T follicular helper cell (primary cell): Measurements from ENCODE around the gene SLC2A1.
A peak's percentile ranks its signal among the peaks of the same experiment; 100 is the strongest.
"Not testable (repeated sequence)": the region's sequence is repeated elsewhere in the genome, so short reads cannot be mapped to it uniquely, and the experiment has no call there.

Experiments used
- DNase-seq: peaks from one replicate; pipeline ENCODE4 v3.0.0-alpha.2; 2020; ENCODE audit warnings: low read depth

SLC2A1 gene

DNA sequence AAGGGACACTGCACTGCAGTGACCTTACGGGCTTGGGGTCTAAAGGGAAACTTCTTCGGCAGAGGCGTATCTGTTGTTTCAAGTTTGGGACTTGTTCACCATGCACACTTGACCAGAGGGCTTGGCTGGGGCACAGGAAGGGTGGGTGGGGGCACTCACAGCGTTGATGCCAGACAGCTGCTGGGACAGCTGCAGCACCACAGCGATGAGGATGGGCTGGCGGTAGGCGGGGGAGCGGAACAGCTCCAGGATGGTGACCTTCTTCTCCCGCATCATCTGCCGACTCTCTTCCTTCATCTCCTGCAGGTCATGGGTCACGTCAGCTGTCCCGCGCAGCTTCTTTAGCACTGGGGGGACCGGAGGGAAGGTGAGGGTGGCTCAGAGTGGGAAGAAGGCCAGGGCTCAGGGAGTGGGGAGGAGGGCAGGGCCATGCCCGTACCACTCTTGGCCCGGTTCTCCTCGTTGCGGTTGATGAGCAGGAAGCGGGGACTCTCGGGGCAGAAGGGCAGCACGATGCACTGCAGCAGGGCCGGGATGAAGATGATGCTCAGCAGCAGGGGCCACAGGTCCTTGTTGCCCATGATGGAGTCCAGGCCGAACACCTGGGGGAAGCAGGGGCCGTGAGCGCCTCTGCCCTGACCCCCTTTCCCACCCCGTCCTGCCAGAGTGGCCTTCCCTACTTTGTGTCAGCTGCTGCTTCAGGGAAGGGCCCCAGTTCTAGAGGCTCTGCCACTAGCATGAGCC lies 29.1 kb downstream of the SLC2A1 start:
- DNase-seq: no peak

DNA sequence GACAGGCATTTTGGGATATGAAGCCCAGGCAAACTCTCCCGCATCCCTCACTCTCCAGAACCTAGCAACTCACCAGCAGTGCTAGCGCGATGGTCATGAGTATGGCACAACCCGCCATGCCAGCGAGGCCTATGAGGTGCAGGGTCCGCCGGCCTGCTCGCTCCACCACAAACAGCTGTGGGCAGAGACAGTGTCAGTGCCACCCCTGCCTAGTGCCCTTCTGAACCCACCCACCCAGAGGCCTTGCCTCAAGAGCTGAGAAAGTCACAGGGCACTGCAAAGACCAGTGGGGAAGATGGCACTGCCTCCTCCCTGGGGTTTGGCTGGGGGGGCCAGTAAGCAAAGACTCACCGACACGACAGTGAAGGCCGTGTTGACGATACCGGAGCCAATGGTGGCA lies 29.8 kb downstream of the SLC2A1 start:
- no peak for DNase-seq

DNA sequence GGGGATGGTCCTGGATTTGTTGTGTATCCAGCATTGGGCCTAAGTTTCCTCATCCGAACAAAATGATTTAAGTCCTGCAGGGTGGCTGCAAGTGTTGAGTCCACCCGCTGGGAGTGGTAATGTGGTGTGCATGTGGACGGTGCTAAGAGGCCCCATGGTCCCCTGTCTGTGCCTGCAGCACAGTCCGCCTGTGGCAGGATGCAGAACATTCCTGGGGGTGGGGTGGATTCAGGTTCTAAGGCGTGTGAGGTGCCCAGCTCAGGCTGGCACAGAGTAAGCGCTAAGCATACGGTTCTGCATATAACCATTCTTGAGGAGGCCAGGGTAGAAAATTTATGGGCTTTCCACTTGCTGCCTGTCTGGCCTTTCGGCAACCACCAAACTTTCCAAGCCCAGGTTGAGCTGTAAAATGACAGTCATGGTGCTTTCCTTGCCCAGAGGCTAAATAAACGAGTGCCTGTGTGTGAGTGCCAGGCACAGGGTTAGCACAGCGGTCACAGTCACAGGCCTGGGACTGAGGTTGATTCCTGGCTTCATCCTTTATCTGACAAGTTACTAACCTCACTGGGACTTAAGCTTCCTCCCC lies 30.7 kb downstream of the SLC2A1 start:
- no peak for DNase-seq

DNA sequence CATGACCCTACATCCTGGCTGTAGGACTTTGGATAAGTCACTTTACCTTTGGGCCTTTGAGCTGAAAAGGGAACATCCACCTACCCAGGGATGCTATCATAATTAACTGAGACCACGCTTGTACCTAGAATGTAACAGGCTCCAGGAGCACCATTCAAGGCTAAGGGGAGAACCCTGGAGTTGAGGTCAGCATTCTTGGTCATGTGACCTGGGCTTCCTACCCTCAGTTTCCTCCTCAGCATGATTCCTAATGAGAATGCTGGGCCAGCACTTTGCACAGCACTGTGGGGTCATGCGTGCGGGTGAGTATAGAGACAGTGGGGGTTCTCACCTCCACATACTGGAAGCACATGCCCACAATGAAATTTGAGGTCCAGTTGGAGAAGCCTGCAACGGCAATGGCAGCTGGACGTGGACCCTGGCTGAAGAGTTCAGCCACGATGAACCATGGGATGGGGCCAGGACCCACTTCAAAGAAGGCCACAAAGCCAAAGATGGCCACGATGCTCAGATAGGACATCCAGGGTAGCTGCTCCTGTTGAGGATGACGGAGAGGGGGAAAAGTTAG lies 31.3 kb downstream of the SLC2A1 start:
- no peak for DNase-seq

DNA sequence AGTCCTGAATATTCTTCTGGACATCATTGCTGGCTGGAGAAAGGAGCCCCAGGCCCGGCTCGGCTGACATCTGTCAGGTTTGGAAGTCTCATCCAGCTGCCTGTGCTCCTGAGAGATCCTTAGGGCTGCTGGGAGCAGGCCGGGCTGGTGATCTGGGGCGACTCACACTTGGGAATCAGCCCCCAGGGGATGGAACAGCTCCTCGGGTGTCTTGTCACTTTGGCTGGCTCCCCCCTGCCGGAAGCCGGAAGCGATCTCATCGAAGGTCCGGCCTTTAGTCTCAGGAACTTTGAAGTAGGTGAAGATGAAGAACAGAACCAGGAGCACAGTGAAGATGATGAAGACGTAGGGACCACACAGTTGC lies 31.8 kb downstream of the SLC2A1 start:
- DNase-seq: no peak

DNA sequence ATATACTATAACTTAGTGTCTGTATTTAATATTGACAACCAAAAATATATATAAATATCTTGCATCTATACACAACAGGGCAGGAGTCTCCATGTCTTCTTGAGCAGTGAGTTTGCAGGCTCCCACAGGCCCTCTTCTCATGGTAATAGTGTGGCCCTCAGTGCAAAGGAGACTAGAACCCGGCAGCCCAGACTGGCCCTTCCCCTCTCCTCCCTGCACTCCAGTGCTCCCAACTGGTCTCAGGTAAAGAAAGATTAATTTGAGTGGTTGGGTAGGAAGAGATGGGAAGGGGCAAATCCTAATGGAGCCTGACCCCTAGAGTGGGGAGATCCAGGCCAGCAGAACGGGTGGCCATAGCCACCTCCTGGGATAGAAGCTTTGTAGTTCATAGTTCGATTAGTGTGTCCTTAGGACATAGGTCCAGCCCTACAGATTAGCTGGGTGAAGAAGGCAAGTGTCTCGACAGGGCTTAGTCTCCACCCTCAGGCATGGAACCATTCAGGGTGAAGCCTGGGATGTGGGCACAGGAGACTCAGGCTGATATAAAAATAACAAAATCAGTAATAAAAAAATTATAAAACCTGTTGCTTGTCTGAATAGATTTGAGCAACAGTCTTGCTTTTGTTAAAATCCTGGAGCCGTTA lies 32.3 kb downstream of the SLC2A1 start:
- DNase-seq: no peak

DNA sequence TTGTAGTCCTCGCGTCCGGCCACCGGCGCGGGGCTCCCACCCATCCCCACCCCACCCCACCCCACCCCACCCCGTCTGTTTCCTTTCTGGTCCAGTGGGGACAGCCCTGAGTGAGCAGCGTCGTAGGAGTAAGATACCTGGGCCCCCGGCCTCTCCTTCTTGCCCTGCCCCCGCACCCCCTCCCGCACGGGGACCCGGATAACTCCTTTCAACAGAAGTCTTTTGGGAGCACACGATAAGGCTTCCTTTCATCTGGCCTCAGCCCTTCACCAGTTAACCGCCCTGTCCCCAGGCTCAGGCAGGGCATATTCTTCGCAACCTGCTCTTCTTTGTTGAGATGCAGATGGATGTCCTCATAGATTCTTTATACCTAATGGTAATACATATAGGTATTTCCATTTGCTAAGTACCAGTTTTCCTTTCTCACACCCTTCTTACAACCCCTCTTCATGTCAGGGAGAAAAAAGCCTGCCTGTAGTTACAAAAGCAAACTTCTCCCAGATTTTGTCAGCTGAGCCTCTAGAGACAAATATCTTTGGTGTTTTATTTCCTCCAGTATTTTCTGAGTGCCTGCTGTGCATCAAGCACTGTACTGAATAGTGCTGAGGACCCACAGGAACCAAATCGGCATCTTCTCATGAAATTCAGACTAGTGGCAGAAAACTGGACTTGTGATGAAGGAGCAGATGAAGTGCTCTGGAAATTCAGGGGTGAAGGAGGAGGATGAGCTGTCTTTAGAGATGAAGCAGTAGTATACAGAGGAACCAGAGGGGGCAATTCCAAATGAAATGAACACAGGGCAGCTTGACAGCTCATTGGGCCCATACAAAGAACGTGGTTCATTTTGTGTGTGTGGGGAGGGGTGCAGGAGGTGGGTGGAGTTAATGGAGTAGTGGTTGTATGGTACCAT lies 33.6 kb downstream of the SLC2A1 start:
- no peak for DNase-seq

DNA sequence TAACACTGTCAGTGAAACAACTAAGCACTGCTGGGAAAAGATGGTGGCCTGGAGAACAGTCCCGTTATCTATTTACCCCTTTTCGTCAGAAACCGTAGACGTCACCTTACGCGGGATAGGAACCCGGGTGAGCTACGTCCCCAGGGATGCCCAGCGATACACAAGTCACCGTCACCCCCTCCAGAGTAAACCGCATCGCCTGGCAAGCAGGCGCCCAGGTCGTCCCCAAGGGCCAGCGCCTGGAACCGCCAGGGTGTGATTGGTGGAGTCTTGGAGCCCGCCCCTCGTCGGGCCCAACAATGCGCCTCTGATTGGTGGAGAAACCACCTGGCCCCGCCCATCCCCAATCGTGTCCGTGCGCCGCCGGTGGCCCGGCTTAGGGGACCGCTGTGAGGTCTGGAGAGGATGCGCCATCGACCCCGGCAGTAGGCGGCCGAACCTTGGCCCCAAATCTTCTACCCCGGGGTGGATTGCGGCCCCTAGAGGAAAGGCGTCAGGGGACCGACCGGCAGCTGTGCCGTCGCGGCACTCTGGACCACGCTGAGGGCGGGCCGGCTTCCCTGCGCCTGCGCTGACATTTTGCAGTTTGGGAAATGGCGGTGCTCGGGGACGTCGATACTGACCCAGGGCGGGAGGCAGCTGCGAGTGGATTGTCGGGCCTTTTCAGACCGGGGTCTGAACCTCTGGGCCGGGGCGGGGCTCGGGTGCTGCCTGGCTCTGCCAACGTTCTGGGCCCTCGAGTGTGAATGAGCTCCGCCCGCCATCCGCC lies 34.4 kb downstream of the SLC2A1 start:
- DNase-seq: peak; percentile 85

DNA sequence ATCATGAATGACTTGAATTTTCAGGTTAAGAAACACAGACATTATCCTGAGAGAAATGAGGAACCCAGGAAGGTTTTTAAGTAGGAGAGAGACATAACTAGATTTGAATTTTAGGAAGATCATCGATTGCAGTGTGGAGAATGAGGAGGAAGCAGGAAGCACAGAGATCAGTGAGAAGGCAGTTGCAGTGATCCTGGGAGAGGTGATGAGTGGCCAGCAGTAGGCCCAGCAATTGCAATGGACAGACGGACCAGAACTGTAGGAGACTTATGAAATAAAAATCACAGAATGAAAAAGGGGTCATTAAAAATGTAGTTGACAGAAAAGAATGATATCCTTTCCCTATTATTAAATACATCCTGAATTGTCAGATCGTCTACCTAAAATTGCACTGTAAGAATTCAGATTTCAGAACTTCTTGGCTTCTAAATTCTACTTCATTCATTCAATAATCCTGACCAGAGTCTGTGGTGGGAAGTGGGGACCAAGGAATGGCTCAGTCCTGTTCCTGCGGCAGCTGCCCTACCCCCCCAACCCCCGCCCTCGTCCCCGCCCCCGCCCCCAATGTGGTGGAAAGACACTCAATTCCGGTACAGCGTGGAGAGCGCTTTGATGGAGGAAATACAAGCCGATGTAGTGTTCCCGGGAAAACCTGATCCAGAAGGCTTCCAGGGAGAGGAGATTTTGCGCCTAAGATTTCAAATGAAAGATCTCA lies 35.1 kb downstream of the SLC2A1 start:
- no peak for DNase-seq

DNA sequence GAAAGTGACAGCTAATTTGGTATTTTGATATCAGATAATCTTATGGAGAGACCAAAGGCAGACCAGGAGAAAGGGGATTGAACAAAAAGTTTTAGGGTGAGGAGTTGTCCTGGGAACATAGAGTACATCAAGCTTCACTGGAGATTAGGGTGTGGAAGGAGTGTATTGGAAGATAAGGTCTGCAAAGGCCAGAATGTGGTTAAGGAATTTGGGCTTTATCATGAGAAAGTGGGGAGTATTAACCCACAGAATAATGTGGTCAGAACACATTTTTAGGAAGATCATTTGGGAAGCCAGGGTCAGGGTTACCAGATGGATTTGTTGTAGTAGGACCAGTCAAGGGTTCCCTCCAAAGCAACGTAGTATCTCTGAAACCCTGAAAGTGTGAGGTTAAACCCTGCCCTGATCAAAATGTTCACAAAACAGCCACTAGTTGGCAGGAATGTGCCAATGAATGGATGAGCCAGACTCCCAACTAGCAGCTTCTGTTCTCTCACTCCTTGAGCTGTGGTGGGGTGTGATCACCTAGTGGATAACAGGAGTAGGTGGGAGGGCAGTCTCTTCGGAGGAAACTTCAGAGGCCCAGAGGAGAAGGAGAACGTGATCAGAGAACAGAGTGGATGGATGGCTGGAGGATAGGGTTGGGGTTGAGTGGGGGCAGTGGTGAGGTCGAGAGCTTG lies 35.8 kb downstream of the SLC2A1 start:
- DNase-seq: peak; percentile 36

DNA sequence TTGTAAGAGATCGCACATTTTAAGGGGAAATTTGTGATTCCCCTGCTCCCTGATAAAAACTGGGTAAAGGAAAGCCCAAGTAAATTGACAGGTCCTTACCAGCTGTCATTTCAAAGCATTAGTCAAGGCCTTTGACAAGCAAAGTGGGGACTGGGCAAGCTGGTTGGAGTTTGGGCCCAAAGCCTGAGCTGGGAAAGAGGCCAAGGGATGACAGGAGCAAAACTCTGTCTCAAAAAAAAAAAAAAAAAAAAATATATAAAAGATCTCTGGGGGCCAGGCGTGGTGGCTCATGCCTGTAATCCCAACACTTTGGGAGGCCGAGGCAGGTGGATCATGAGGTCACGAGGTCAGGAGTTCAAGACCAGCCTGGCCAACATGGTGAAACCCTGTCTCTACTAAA lies 36.9 kb downstream of the SLC2A1 start:
- DNase-seq: no peak

DNA sequence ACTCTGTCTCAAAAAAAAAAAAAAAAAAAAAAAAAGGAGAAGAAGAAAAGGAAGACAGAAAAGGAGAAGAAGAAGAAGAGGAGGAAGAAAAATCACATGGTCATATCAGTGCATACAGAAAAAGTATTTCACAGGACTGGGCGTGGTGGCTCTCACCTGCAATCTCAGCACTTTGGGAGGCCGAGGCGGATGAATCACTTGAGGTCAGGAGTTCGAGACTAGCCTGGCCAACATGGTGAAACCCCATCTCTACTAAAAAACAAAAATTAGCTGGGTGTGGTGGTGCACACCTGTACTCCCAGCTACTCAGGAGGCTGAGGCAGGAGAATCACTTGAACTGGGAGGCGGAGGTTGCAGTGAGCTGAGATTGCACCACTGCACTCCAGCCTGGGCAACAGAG lies 39.0 kb downstream of the SLC2A1 start:
- not testable (repeated sequence) for DNase-seq

DNA sequence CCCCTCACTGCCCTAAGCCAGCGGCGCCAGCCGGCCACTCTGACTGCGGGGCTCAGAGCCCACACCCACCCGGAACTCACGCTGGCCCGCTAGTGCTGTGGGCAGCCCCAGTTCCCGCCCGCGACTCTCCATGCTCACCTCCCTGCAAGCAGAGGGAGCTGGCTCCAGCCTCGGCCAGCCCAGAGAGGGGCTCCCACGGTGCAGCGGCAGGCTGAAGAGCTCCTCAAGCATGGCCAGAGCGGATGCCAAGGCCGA lies 41.5 kb downstream of the SLC2A1 start:
- no peak for DNase-seq

DNA sequence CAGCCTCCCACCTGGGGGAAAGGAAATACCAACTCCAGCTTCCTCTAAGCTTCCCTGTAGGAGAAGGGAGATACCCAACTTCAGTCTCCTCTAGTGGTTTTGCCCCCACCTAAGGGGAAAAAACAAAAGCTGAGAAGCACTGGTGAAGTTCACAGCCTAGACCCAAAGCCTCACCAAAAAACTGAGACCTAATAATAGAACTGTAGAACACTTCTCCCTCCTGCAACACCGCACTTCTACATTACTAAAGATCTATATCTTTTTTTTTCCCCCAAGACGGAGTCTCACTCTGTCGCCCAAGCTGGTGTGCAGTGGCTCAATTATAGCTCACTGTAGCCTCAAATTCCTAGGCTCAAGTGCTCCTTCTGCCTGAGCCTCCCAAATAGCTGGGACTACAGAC lies 43.2 kb downstream of the SLC2A1 start:
- no peak for DNase-seq

DNA sequence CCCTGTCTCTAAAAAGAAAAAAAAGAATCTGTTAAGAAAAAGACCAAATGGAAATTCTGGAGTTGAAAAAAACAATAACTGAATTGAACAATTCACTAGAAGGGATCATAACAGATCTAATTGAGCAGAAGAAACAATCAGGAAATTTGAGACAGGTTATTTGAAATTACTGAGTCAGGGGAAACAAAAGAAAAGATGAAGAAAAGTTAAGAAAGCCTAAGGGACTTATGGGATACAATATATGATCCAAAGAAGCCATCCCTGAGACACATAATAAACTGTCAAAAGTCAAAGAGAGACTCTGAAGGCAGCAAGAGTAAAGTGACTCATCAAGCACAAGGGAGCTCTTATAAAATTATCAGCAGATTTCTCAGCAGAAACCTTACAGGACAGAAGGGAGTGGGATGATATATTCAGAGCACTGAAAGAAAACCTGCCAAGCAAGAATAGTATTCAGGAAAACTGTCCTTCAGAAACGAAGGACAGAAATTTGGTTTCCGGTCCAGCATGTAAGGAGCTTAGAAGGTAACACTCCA lies 44.5 kb downstream of the SLC2A1 start:
- no peak for DNase-seq

DNA sequence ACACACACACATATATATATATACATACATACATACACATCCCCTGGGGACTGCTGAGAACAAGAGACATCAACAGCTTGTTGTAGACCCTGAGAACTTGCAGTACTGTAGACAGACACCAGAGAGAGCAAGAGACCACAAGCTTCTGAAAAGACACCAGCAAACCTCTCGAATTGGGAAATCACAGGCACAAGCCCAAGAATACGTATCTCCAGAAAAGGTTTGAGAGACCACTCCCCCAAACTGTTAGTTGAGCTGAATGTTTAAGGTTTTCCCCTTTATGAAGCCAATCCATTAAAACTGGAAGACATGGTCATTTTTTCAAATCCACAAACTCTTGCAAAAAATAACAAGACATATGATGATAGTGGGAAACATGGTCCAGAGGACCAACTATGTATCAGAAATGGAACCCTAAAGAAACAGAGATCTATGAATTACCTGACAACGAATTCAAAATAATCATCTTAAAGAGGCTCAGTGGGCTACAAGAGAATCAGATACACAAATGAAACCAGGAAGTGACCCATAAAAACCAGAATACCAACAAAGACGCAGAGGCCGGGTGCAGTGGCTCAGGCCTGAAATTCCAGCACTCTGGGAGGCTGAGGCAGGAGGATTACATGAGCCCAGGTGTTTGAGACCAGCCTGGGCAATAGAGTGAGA lies 45.1 kb downstream of the SLC2A1 start:
- peak; percentile 56 for DNase-seq

DNA sequence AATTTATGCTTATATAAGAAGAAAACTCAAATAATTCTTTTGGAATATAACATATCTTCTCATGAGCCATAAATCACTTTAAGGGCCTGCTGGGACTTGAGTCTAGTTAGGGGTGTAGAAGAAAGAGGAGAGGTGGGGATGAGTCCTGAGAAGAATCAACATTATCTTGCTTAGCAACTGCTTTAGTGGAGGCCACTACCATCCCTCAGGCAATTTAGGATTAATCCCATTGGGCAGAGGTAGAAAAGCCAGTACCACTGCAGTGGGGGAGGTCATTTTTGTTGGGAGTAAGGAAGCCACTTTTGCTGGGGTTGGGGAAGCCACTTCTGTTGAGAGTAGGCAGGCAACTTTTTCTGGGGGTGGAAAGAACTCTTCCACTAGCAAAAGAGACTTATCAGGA lies 47.7 kb downstream of the SLC2A1 start:
- no peak for DNase-seq

DNA sequence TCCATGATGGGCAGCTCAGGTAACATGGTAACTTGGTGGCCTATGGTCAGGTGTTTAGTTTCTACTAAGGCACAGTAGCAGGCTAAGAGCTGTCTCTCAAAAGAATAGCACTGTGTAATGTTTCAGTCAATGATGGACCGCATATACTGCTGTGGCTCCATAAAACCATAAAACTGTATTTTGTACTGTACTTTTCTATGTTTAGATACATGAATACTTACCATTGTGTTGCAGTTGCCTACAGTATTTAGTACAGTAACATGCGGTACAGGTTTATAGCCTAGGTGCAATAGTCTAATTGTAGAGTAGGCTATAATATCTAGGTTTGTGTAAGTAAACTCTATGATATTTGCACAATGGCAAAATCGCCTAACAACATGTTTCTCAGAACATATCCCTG lies 50.6 kb downstream of the SLC2A1 start:
- DNase-seq: no peak

DNA sequence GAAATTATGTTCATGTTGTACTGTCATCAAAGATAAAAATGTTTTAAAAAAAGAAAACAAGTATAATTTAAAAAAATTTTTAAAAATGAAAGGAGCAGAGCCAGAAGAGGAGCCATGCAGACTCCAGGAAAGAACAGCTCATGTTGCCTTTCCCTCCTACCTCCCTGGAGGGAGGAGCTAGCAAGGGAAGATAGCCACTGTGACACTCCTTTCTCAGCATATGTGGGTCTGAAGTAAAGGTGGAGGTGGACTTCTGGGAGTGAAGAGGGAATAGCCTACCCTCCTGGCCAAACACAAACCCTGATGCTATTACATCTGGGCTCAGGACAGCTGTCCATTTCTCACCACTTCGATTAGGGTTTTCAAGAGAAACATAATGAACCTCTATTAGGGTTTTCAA lies 54.2 kb downstream of the SLC2A1 start:
- no peak for DNase-seq

DNA sequence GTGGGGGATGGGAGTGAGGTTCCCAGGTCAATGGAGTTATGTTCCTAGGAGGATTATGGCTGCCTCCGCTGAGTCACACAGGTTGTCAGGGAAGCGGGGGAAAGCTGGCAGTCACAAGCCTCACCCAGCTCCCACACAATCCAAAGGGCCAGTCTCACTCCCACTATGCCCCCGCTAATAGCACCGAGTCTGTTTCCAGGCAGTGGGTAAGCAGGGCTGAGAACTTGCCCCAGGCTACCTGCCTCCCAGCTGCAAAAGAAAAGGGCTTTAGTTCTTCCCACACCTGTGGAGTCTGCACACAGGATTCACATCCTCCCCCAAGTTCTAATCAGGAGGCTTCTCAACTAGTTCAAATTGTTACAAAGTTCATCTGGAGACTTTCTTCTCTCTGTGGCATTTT lies 58.7 kb downstream of the SLC2A1 start:
- DNase-seq: not testable (repeated sequence)
